ENCODE measurements around the gene IDS. TPM values are rescaled to one million over a fixed set of nuclear protein-coding genes. Genes with fewer than 3 reads are reported as not detected.

The IDS gene
- total RNA-seq, 1 experiment from 2014 or later = 29.9 TPM

DNA sequence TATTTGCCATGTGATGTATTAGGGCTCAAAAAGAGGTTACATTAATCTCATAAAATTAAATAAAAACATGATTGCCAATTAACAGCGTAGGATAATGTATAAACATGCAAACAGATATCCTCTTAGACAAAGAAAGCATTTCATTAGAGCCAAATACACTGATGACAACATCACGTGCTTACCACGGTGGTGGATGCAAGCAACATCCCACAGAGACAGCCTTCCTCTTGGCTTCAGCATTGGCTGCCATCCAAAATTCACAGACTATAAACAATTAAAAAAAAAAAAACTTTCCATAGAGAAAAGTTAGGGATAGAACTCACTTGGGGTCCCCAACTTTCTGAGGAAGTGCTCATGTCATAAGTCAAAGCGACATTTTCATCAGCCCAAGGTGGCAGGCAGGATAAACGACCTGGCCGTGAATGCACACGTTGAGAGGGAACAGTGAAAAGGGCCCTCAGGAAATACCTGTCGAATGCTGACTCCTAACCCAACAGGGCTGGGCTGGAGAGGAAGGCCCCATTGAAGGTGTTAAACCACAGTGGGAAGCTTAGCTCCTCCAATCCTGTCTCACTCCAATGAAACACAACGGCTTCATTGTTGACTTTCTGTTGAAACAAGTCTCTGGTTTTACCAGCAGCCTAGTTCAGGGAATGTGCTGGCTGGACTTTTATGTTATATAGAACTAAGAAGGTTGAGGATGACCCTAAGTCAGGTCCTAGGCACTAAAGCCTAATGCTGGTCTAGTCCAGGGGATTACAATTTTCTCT lies 48.4 kb downstream of the IDS start:
- ChIA-PET CTCF (interaction anchor here (0.6 to 1.0 kb wide), 2 partner anchors 16 to 157 kb away, joined by 3 read pairs; no protein-coding TSS in a partner anchor), POLR2A (no interaction called here)
- TF ChIP-seq, protein P1, sequence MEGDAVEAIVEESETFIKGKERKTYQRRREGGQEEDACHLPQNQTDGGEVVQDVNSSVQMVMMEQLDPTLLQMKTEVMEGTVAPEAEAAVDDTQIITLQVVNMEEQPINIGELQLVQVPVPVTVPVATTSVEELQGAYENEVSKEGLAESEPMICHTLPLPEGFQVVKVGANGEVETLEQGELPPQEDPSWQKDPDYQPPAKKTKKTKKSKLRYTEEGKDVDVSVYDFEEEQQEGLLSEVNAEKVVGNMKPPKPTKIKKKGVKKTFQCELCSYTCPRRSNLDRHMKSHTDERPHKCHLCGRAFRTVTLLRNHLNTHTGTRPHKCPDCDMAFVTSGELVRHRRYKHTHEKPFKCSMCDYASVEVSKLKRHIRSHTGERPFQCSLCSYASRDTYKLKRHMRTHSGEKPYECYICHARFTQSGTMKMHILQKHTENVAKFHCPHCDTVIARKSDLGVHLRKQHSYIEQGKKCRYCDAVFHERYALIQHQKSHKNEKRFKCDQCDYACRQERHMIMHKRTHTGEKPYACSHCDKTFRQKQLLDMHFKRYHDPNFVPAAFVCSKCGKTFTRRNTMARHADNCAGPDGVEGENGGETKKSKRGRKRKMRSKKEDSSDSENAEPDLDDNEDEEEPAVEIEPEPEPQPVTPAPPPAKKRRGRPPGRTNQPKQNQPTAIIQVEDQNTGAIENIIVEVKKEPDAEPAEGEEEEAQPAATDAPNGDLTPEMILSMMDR (IDR thresholded peaks at IDR 0.05; ENCODE audit: unreplicated experiment) = no peak
- H3K27ac Mint-ChIP-seq (ENCODE audit: low read depth, unreplicated experiment) = no peak overlapping the region
- no peak overlapping the region for H3K4me3 Mint-ChIP-seq (ENCODE audit: unreplicated experiment)
- intact Hi-C loops (cut with micrococcal nuclease) = no loop called here
- BruUV-seq (replicated peaks) = no TSS peak
- H3K9me3 Mint-ChIP-seq (ENCODE audit: unreplicated experiment) = peaks cover 12% of the 10 kb centered on the region
- H3K4me1 Mint-ChIP-seq (ENCODE audit: insufficient read depth, unreplicated experiment) = no peaks in the 10 kb centered on the region
- H3K27me3 Mint-ChIP-seq (ENCODE audit: insufficient read depth, unreplicated experiment) = no peaks in the 10 kb centered on the region
- H3K36me3 Mint-ChIP-seq (ENCODE audit: insufficient read depth, unreplicated experiment) = no peaks in the 10 kb centered on the region
- DNase-seq (ENCODE audit: unreplicated experiment) = no peak

DNA sequence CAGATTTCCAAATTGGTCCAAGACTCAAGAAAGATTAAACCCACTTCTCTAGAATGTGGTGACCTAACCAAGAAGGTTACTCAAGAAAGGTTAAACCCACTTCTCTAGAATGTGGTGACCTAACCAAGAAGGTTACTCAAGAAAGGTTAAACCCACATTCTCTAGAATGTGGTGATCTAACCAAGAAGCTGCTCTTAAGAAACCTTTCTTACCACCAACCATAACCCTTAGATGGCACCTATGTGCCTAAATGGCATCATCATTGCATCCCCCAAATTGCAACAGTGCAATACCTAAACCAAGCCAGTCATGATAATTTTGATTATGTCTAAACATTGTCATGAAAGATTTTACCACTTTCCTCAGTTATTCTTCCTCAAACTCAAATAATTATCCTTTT lies 49.2 kb downstream of the IDS start:
- H3K36me3 Mint-ChIP-seq (ENCODE audit: insufficient read depth, unreplicated experiment) = no peaks in the 10 kb centered on the region
- TF ChIP-seq, protein P1 (IDR thresholded peaks at IDR 0.05; ENCODE audit: unreplicated experiment) = no peak
- no peaks in the 10 kb centered on the region for H3K27me3 Mint-ChIP-seq (ENCODE audit: insufficient read depth, unreplicated experiment)
- no peaks in the 10 kb centered on the region for H3K4me1 Mint-ChIP-seq (ENCODE audit: insufficient read depth, unreplicated experiment)
- ChIA-PET POLR2A (no interaction called here), CTCF (interaction anchor here (1.2 kb wide), 1 partner anchor 15 kb away, joined by 3 read pairs; no protein-coding TSS in a partner anchor)
- no peak overlapping the region for H3K4me3 Mint-ChIP-seq (ENCODE audit: unreplicated experiment)
- no peak overlapping the region for H3K27ac Mint-ChIP-seq (ENCODE audit: low read depth, unreplicated experiment)
- no peak for DNase-seq (ENCODE audit: unreplicated experiment)
- intact Hi-C loops (cut with micrococcal nuclease) = no loop called here
- H3K9me3 Mint-ChIP-seq (ENCODE audit: unreplicated experiment) = peaks cover 12% of the 10 kb centered on the region
- no TSS peak for BruUV-seq (replicated peaks)

DNA sequence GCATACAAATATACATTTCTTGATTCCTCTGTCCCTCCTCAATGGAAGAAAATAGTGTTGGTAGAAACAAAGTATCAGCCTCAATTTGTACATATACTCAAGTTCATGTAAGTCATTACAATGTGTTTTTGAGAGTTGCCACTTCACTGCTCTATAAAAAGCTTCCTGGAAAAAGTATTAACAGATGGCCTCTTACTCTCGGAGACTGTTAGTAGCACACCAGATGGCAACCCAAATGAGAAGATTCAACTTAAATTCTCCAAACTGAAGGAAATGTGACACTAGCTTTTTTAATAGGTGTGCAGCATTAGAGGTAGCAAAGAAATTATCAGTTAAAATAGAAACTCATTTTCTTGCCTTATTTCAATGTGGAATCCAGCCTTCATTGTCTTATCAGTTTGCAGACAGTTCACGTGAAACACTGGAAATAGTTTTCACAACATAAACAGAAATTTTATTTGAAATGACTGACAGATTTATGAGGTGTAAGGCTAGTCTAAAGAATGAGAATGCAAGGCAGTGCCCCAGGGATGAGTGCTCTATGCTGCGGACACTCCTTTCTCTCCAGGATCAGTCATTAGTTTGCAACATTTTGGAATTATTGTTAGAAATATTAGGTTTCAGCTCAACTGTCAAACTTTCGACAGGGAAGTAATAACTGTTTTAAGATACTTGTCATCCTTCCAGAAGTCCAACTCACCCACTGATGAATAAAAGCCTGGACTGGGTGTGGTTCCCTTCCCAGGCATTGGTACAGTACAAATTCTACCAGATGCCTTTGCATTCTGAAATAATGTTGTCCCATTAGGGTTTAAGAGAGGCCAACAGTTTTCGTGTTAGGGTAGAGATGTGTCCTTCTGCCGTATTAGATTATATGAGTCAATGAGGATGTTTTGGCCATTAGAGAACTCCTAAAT lies 50.9 kb downstream of the IDS start:
- DNase-seq (ENCODE audit: unreplicated experiment) = no peak
- TF ChIP-seq, protein P1 (IDR thresholded peaks at IDR 0.05; ENCODE audit: unreplicated experiment) = no peak
- ChIA-PET CTCF (interaction anchor here (1.0 to 1.2 kb wide), 2 partner anchors 144 to 867 kb away, joined by 3 to 5 read pairs; no protein-coding TSS in a partner anchor), POLR2A (interaction anchor here (2.5 kb wide), 1 partner anchor 140 kb away, joined by 6 read pairs; no protein-coding TSS in a partner anchor)
- intact Hi-C loops (cut with micrococcal nuclease) = no loop called here
- H3K36me3 Mint-ChIP-seq (ENCODE audit: insufficient read depth, unreplicated experiment) = no peaks in the 10 kb centered on the region
- H3K27me3 Mint-ChIP-seq (ENCODE audit: insufficient read depth, unreplicated experiment) = no peaks in the 10 kb centered on the region
- H3K27ac Mint-ChIP-seq (ENCODE audit: low read depth, unreplicated experiment) = peak overlapping the region; percentile 61
- no TSS peak for BruUV-seq (replicated peaks)
- no peak overlapping the region for H3K4me3 Mint-ChIP-seq (ENCODE audit: unreplicated experiment)
- H3K4me1 Mint-ChIP-seq (ENCODE audit: insufficient read depth, unreplicated experiment) = no peaks in the 10 kb centered on the region
- peaks cover 21% of the 10 kb centered on the region for H3K9me3 Mint-ChIP-seq (ENCODE audit: unreplicated experiment)

DNA sequence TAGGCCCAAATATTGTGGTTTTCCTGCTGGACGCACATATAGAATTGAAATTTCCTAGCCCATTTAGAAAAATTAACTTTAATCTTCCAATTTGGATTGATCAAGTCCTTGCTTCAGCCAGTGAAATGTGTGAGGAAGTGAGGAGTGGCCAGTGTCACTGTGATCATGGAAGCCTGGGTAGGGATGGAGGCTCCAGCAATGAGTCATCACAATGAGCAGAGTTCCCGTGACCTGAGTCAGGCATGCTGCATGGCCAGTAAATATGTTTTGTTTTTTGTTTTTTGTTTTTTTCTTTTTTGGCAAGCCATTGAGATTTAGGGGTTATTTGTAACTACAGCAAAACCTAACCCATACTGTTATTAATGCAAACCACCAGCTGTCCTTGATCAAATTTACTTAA lies 52.1 kb downstream of the IDS start:
- Mint-ChIP-seq H3K4me1 (ENCODE audit: insufficient read depth, unreplicated experiment) (no peaks in the 10 kb centered on the region), H3K9me3 (ENCODE audit: unreplicated experiment) (peaks cover 14% of the 10 kb centered on the region), H3K27ac (ENCODE audit: low read depth, unreplicated experiment) (peak overlapping the region; percentile 39), H3K27me3 (ENCODE audit: insufficient read depth, unreplicated experiment) (no peaks in the 10 kb centered on the region), H3K36me3 (ENCODE audit: insufficient read depth, unreplicated experiment) (no peaks in the 10 kb centered on the region), H3K4me3 (ENCODE audit: unreplicated experiment) (no peak overlapping the region)
- CTCF ChIA-PET = interaction anchor here (0.6 to 1.2 kb wide), 4 partner anchors 142 to 1403 kb away, joined by 3 to 5 read pairs (median 3); no protein-coding TSS in a partner anchor
- peak; percentile 53 for DNase-seq (ENCODE audit: unreplicated experiment)
- TF ChIP-seq, protein P1 (IDR thresholded peaks at IDR 0.05; ENCODE audit: unreplicated experiment) = no peak
- intact Hi-C loops (cut with micrococcal nuclease) = no loop called here
- POLR2A ChIA-PET = interaction anchor here (0.6 to 2.5 kb wide), 4 partner anchors 9 to 403 kb away, joined by 3 to 6 read pairs (median 3); a partner anchor contains a TSS
- no TSS peak for BruUV-seq (replicated peaks)

All from MCF 10A (cell line).